ENCODE results near the gene LBP. TPM values are rescaled to one million over a fixed set of nuclear protein-coding genes. Genes with fewer than 3 reads are reported as not detected.

Gene LBP
- total RNA-seq, 1 experiment from 2014 or later = 0.15 TPM

GRCh38 chr20:38369389-38369788 lies 23.1 kb downstream of the LBP start:
- no TSS peak for BruUV-seq (replicated peaks)
- H3K27me3 ChIP-seq (ENCODE audit: control insufficient read depth, insufficient read depth, low read length) = peaks cover 6% of the 10 kb centered on the region; the same call in 1 of the 2 replicates
- ChIA-PET POLR2A (no interaction called here), CTCF (no interaction called here)
- peak; percentile 76; the same call in 1 of the 2 replicates for ATAC-seq
- H3K36me3 ChIP-seq (ENCODE audit: control insufficient read depth, insufficient read depth, low read length) = no peaks in the 10 kb centered on the region
- H3K4me1 ChIP-seq (ENCODE audit: control insufficient read depth, insufficient read depth, low read length) = no peaks in the 10 kb centered on the region
- H3K9me3 ChIP-seq (ENCODE audit: control insufficient read depth, insufficient read depth, low read depth, low read length) = no peaks in the 10 kb centered on the region
- in situ Hi-C loops (cut with HindIII; ENCODE audit: low pct_unique_long_range_greater_than_20kb, low sequenced_read_pairs) = no loop called here
- no peak for DNase-seq (ENCODE audit: low read depth, low spot score)
- no peak overlapping the region for H3K4me3 ChIP-seq (ENCODE audit: low read depth in 2 of 2, low read length in 2 of 2)
- intact Hi-C loops (cut with micrococcal nuclease; ENCODE audit: unreplicated experiment) = no loop called here
- TF ChIP-seq TCF7L2 (IDR thresholded peaks at IDR 0.05; ENCODE audit: low read depth, low read length) (no peak), SIN3A (IDR thresholded peaks at IDR 0.05; ENCODE audit: borderline replicate concordance, insufficient read depth, low read depth, low read length) (no peak), POLR2AphosphoS5 (IDR thresholded peaks at IDR 0.05; ENCODE audit: low read depth, low read length) (no peak), CTCF (IDR thresholded peaks at IDR 0.05) (no peak)
- TF ChIP-seq, protein P1, sequence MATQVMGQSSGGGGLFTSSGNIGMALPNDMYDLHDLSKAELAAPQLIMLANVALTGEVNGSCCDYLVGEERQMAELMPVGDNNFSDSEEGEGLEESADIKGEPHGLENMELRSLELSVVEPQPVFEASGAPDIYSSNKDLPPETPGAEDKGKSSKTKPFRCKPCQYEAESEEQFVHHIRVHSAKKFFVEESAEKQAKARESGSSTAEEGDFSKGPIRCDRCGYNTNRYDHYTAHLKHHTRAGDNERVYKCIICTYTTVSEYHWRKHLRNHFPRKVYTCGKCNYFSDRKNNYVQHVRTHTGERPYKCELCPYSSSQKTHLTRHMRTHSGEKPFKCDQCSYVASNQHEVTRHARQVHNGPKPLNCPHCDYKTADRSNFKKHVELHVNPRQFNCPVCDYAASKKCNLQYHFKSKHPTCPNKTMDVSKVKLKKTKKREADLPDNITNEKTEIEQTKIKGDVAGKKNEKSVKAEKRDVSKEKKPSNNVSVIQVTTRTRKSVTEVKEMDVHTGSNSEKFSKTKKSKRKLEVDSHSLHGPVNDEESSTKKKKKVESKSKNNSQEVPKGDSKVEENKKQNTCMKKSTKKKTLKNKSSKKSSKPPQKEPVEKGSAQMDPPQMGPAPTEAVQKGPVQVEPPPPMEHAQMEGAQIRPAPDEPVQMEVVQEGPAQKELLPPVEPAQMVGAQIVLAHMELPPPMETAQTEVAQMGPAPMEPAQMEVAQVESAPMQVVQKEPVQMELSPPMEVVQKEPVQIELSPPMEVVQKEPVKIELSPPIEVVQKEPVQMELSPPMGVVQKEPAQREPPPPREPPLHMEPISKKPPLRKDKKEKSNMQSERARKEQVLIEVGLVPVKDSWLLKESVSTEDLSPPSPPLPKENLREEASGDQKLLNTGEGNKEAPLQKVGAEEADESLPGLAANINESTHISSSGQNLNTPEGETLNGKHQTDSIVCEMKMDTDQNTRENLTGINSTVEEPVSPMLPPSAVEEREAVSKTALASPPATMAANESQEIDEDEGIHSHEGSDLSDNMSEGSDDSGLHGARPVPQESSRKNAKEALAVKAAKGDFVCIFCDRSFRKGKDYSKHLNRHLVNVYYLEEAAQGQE (IDR thresholded peaks at IDR 0.05; ENCODE audit: insufficient read depth in 1 of 2, low read depth in 2 of 2, low read length in 1 of 2) = no peak
- no peak overlapping the region for H3K27ac ChIP-seq (ENCODE audit: low read length)

DNA sequence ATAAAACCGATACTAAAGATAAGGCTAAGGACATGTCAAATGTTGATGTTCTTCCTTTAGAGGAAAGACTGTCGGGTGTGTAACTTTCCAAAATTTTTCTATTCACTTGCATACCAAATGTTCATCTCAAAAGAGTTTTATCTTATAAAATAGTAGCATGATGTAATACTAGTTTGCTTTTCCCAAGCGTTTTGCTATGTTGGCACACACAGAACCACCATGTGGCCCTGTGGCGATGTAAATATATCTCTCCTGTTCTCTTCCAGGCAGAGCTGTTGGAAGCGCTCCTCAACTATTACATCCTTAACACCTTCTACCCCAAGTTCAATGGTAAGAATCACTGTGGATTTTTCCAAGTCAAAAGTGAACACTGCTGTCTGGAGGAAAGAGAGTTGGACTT lies 26.5 kb downstream of the LBP start:
- intact Hi-C loops (cut with micrococcal nuclease; ENCODE audit: unreplicated experiment) = no loop called here
- BruUV-seq (replicated peaks) = no TSS peak
- Histone ChIP-seq H3K9me3 (ENCODE audit: control insufficient read depth, insufficient read depth, low read depth, low read length) (no peaks in the 10 kb centered on the region), H3K4me1 (ENCODE audit: control insufficient read depth, insufficient read depth, low read length) (no peaks in the 10 kb centered on the region), H3K27ac (ENCODE audit: low read length) (no peak overlapping the region), H3K27me3 (ENCODE audit: control insufficient read depth, insufficient read depth, low read length) (peaks cover 6% of the 10 kb centered on the region; the same call in 1 of the 2 replicates), H3K4me3 (ENCODE audit: low read depth in 2 of 2, low read length in 2 of 2) (no peak overlapping the region), H3K36me3 (ENCODE audit: control insufficient read depth, insufficient read depth, low read length) (no peaks in the 10 kb centered on the region)
- TF ChIP-seq, protein P1 (IDR thresholded peaks at IDR 0.05; ENCODE audit: insufficient read depth in 1 of 2, low read depth in 2 of 2, low read length in 1 of 2) = no peak
- TF ChIP-seq CTCF (IDR thresholded peaks at IDR 0.05) (no peak), SIN3A (IDR thresholded peaks at IDR 0.05; ENCODE audit: borderline replicate concordance, insufficient read depth, low read depth, low read length) (no peak), POLR2AphosphoS5 (IDR thresholded peaks at IDR 0.05; ENCODE audit: low read depth, low read length) (no peak), TCF7L2 (IDR thresholded peaks at IDR 0.05; ENCODE audit: low read depth, low read length) (no peak)
- CTCF ChIA-PET = interaction anchor here (0.5 kb wide), 1 partner anchor 141 kb away, joined by 3 read pairs; no protein-coding TSS in a partner anchor
- POLR2A ChIA-PET = no interaction called here
- in situ Hi-C loops (cut with HindIII; ENCODE audit: low pct_unique_long_range_greater_than_20kb, low sequenced_read_pairs) = no loop called here
- no peak for ATAC-seq
- no peak for DNase-seq (ENCODE audit: low read depth, low spot score)
